Stimulated activated CD4-positive, alpha-beta T cell treated with anti-CD3 and anti-CD28 coated beads, Interleukin-12 subunit alpha, Interleukin-12 subunit beta, amount 100 ng/mL, for 4 hours (primary cell): Measurements from ENCODE around the gene ZNF423.
"Not testable (repeated sequence)": the region's sequence is repeated elsewhere in the genome, so short reads cannot be mapped to it uniquely, and the experiment has no call there.

Experiments used
- DNase-seq: peaks from one replicate; pipeline ENCODE4 v3.0.0-alpha.2; 2020

Gene ZNF423

GRCh38 chr16:49690778-49691177 lies 165.1 kb downstream of the ZNF423 start:
- no peak for DNase-seq

GRCh38 chr16:49688036-49688697 lies 167.7 kb downstream of the ZNF423 start:
- no peak for DNase-seq

- DNase-seq: no peak
Measured at GRCh38 chr16:49687476-49688002, 168.4 kb downstream of the ZNF423 start.

- no peak for DNase-seq
Measured at GRCh38 chr16:49684696-49685095, 171.2 kb downstream of the ZNF423 start.

GRCh38 chr16:49682577-49683165 lies 173.2 kb downstream of the ZNF423 start:
- DNase-seq: no peak

GRCh38 chr16:49681217-49681883 lies 174.6 kb downstream of the ZNF423 start:
- DNase-seq: no peak

GRCh38 chr16:49679095-49679494 lies 176.8 kb downstream of the ZNF423 start:
- DNase-seq: no peak

GRCh38 chr16:49677661-49678060 lies 178.3 kb downstream of the ZNF423 start:
- not testable (repeated sequence) for DNase-seq

GRCh38 chr16:49675413-49675812 lies 180.5 kb downstream of the ZNF423 start:
- DNase-seq: no peak

GRCh38 chr16:49674990-49675389 lies 180.9 kb downstream of the ZNF423 start:
- DNase-seq: no peak

- DNase-seq: no peak
Measured at GRCh38 chr16:49674351-49674851, 181.5 kb downstream of the ZNF423 start.

- DNase-seq: no peak
Measured at GRCh38 chr16:49673442-49673841, 182.5 kb downstream of the ZNF423 start.

GRCh38 chr16:49672753-49673152 lies 183.2 kb downstream of the ZNF423 start:
- no peak for DNase-seq

GRCh38 chr16:49671333-49671732 lies 184.6 kb downstream of the ZNF423 start:
- DNase-seq: no peak

GRCh38 chr16:49670627-49671026 lies 185.3 kb downstream of the ZNF423 start:
- no peak for DNase-seq

- DNase-seq: no peak
Measured at GRCh38 chr16:49665482-49666230, 190.3 kb downstream of the ZNF423 start.

- DNase-seq: no peak
Measured at GRCh38 chr16:49664221-49665215, 191.4 kb downstream of the ZNF423 start.

- DNase-seq: no peak
Measured at GRCh38 chr16:49663081-49664065, 192.5 kb downstream of the ZNF423 start.

- DNase-seq: no peak
Measured at GRCh38 chr16:49662569-49662968, 193.3 kb downstream of the ZNF423 start.

- DNase-seq: no peak
Measured at GRCh38 chr16:49661465-49662187, 194.3 kb downstream of the ZNF423 start.
